Measurements from ENCODE around the gene SLC5A5. TPM values are rescaled to one million over a fixed set of nuclear protein-coding genes. Genes with fewer than 3 reads are reported as not detected.

SLC5A5 gene
- not detected in 2 replicates for total RNA-seq
- long read RNA-seq = 0 reads

DNA sequence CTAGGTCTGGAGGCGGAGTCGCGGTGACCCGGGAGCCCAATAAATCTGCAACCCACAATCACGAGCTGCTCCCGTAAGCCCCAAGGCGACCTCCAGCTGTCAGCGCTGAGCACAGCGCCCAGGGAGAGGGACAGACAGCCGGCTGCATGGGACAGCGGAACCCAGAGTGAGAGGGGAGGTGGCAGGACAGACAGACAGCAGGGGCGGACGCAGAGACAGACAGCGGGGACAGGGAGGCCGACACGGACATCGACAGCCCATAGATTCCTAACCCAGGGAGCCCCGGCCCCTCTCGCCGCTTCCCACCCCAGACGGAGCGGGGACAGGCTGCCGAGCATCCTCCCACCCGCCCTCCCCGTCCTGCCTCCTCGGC is at the start of gene SLC5A5:
Gene SLC5A5 (plus strand): TSS at position 68 of the 373 bp plus-strand sequence. CDS start 375 bp downstream, outside the sequence.
- no peak within 1 kb of the TSS for H3K4me3 Mint-ChIP-seq (ENCODE audit: low read depth)
- H3K27me3 Mint-ChIP-seq = peaks cover 42% of the 10 kb centered on the region
- TF ChIP-seq, protein P1, sequence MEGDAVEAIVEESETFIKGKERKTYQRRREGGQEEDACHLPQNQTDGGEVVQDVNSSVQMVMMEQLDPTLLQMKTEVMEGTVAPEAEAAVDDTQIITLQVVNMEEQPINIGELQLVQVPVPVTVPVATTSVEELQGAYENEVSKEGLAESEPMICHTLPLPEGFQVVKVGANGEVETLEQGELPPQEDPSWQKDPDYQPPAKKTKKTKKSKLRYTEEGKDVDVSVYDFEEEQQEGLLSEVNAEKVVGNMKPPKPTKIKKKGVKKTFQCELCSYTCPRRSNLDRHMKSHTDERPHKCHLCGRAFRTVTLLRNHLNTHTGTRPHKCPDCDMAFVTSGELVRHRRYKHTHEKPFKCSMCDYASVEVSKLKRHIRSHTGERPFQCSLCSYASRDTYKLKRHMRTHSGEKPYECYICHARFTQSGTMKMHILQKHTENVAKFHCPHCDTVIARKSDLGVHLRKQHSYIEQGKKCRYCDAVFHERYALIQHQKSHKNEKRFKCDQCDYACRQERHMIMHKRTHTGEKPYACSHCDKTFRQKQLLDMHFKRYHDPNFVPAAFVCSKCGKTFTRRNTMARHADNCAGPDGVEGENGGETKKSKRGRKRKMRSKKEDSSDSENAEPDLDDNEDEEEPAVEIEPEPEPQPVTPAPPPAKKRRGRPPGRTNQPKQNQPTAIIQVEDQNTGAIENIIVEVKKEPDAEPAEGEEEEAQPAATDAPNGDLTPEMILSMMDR (IDR thresholded peaks at IDR 0.05; ENCODE audit: unreplicated experiment) = no peak
- DNase-seq (ENCODE audit: low spot score, unreplicated experiment) = no peak
- H3K9me3 Mint-ChIP-seq (ENCODE audit: low read depth) = no peaks in the 10 kb centered on the region
- H3K4me1 Mint-ChIP-seq (ENCODE audit: low read depth) = no peaks in the 10 kb centered on the region
- H3K27ac Mint-ChIP-seq = no peak within 1 kb of the TSS
- H3K36me3 Mint-ChIP-seq (ENCODE audit: insufficient read depth) = no peaks in the 10 kb centered on the region

- no peaks in the 10 kb centered on the region for H3K4me1 Mint-ChIP-seq (ENCODE audit: low read depth)
- H3K27me3 Mint-ChIP-seq = peaks cover 18% of the 10 kb centered on the region
- TF ChIP-seq, protein P1 (IDR thresholded peaks at IDR 0.05; ENCODE audit: unreplicated experiment) = no peak
- H3K27ac Mint-ChIP-seq = no peak overlapping the region
- no peak for DNase-seq (ENCODE audit: low spot score, unreplicated experiment)
- no peaks in the 10 kb centered on the region for H3K9me3 Mint-ChIP-seq (ENCODE audit: low read depth)
- H3K36me3 Mint-ChIP-seq (ENCODE audit: insufficient read depth) = no peaks in the 10 kb centered on the region
- H3K4me3 Mint-ChIP-seq (ENCODE audit: low read depth) = no peak overlapping the region
These were observed 47.4 kb upstream of the SLC5A5 start for GRCh38 chr19:17824339-17824738.

- no peak for DNase-seq (ENCODE audit: low spot score, unreplicated experiment)
- H3K4me3 Mint-ChIP-seq (ENCODE audit: low read depth) = no peak overlapping the region
- H3K27ac Mint-ChIP-seq = no peak overlapping the region
- TF ChIP-seq, protein P1 (IDR thresholded peaks at IDR 0.05; ENCODE audit: unreplicated experiment) = no peak
- H3K4me1 Mint-ChIP-seq (ENCODE audit: low read depth) = peaks cover 2% of the 10 kb centered on the region
- H3K36me3 Mint-ChIP-seq (ENCODE audit: insufficient read depth) = no peaks in the 10 kb centered on the region
- no peaks in the 10 kb centered on the region for H3K9me3 Mint-ChIP-seq (ENCODE audit: low read depth)
- peaks cover 33% of the 10 kb centered on the region for H3K27me3 Mint-ChIP-seq
These were observed 45.2 kb upstream of the SLC5A5 start for GRCh38 chr19:17826508-17827056.

- TF ChIP-seq, protein P1 (IDR thresholded peaks at IDR 0.05; ENCODE audit: unreplicated experiment) = no peak
- peak overlapping the region; percentile 81 for H3K27ac Mint-ChIP-seq
- H3K27me3 Mint-ChIP-seq = peaks cover 34% of the 10 kb centered on the region
- H3K4me1 Mint-ChIP-seq (ENCODE audit: low read depth) = peaks cover 2% of the 10 kb centered on the region
- no peaks in the 10 kb centered on the region for H3K9me3 Mint-ChIP-seq (ENCODE audit: low read depth)
- H3K36me3 Mint-ChIP-seq (ENCODE audit: insufficient read depth) = no peaks in the 10 kb centered on the region
- peak; percentile 22 for DNase-seq (ENCODE audit: low spot score, unreplicated experiment)
- peak overlapping the region; percentile 70 for H3K4me3 Mint-ChIP-seq (ENCODE audit: low read depth)
These were observed 41.7 kb upstream of the SLC5A5 start for GRCh38 chr19:17829855-17830566.

- Mint-ChIP-seq H3K36me3 (ENCODE audit: insufficient read depth) (no peaks in the 10 kb centered on the region), H3K27ac (peak overlapping the region; percentile 81), H3K27me3 (peaks cover 36% of the 10 kb centered on the region), H3K9me3 (ENCODE audit: low read depth) (no peaks in the 10 kb centered on the region), H3K4me3 (ENCODE audit: low read depth) (peak overlapping the region; percentile 70), H3K4me1 (ENCODE audit: low read depth) (peaks cover 2% of the 10 kb centered on the region)
- peak; percentile 52 for DNase-seq (ENCODE audit: low spot score, unreplicated experiment)
- TF ChIP-seq, protein P1 (IDR thresholded peaks at IDR 0.05; ENCODE audit: unreplicated experiment) = no peak
These were observed 41.0 kb upstream of the SLC5A5 start for GRCh38 chr19:17830567-17831418.

Measured in progenitor cell of endocrine pancreas (in vitro differentiated cells).